ENCODE data around the gene KIAA1328.

GRCh38 chr18:37272841-37273240 lies 443.9 kb downstream of the KIAA1328 start:
- TF ChIP-seq CTCF (IDR thresholded peaks at IDR 0.05 in 4 of 5, conservative IDR thresholded peaks at IDR 0.05 in 1 of 5) (no peak), POLR2A (IDR thresholded peaks at IDR 0.05) (no peak)
